ENCODE measurements around the gene NEK6.
A peak's percentile ranks its signal among the peaks of the same experiment; 100 is the strongest.

NEK6 gene

DNA sequence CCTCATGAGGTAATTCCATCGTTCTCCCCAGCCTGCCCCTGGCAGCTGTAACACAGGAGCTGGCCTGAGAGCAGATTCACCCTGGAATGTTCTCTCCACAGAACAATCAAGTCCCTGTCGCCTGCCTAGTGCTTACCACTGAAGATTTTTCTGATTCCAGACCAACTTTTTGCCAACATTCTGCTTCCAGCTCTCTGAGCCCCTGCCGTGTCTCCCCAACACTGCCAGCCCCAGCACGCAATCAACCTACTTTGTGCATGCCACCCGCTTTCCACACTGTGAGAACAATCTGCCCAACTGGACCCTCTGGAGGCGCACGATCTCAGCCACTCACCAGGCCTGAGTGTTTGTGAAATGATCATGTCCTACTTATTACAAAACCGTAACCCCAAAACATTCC is 94.9 kb downstream of the NEK6 start:
- DNase-seq (ENCODE audit: low read depth), result no peak
- TF ChIP-seq, protein P1, sequence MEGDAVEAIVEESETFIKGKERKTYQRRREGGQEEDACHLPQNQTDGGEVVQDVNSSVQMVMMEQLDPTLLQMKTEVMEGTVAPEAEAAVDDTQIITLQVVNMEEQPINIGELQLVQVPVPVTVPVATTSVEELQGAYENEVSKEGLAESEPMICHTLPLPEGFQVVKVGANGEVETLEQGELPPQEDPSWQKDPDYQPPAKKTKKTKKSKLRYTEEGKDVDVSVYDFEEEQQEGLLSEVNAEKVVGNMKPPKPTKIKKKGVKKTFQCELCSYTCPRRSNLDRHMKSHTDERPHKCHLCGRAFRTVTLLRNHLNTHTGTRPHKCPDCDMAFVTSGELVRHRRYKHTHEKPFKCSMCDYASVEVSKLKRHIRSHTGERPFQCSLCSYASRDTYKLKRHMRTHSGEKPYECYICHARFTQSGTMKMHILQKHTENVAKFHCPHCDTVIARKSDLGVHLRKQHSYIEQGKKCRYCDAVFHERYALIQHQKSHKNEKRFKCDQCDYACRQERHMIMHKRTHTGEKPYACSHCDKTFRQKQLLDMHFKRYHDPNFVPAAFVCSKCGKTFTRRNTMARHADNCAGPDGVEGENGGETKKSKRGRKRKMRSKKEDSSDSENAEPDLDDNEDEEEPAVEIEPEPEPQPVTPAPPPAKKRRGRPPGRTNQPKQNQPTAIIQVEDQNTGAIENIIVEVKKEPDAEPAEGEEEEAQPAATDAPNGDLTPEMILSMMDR (IDR thresholded peaks at IDR 0.05; ENCODE audit: insufficient read depth, low read depth, low read length, missing control alignments), result no peak
- no peak overlapping the region for H3K4me3 ChIP-seq (ENCODE audit: low read depth, low read length)

DNA sequence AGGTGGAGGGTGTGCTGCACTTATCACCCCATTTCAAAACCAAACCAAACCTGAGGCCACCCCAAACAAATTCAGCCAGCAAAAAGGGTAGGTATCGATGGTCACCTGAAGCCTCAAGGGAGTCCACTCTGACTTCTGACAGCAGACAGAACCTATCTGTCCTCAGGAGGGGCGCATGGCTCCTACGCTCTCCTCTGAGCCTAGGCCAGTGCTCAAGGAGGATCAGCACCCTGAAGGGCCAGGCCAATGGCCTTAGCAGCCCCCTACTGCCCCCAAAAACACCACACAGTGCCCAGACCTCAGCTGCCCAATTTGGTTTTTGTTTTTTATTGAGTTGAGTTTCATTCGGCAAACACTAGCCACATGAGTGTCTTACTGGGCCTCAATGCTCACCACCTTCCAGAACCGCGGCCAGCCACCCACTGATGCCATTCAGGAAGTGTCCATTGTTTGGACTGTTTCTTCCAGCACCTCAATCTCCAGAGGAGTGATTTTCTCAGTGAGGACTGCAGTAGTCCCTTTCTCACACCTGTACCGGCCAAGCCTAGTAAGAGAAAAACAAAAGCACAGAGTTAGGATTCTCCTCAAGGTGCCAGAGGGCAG is 95.5 kb downstream of the NEK6 start:
- no peak for DNase-seq (ENCODE audit: low read depth)
- TF ChIP-seq, protein P1 (IDR thresholded peaks at IDR 0.05; ENCODE audit: insufficient read depth, low read depth, low read length, missing control alignments), result no peak
- H3K4me3 ChIP-seq (ENCODE audit: low read depth, low read length), result no peak overlapping the region

DNA sequence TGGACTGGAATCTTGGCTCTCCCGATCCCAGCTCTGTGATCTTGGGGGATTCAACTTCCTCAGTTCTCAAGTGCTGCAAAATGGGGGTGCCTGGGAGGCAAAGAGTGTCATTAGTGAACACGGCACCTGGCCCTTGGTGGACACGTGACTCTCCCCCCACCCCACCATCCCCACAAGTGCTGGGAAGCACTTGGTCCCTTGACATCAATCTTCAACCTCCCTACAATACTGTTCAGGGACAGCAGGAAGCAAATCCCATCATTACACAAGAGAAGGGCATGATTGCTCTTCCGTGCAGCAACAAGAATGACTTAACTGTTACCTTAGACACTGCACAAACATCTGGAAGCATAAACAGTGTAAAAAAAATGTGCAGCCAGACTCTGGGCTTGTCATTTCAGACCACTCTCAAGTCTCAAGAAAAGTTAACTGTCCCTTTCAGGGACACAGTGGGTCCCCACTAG is 96.1 kb downstream of the NEK6 start:
- TF ChIP-seq, protein P1 (IDR thresholded peaks at IDR 0.05; ENCODE audit: insufficient read depth, low read depth, low read length, missing control alignments), result no peak

DNA sequence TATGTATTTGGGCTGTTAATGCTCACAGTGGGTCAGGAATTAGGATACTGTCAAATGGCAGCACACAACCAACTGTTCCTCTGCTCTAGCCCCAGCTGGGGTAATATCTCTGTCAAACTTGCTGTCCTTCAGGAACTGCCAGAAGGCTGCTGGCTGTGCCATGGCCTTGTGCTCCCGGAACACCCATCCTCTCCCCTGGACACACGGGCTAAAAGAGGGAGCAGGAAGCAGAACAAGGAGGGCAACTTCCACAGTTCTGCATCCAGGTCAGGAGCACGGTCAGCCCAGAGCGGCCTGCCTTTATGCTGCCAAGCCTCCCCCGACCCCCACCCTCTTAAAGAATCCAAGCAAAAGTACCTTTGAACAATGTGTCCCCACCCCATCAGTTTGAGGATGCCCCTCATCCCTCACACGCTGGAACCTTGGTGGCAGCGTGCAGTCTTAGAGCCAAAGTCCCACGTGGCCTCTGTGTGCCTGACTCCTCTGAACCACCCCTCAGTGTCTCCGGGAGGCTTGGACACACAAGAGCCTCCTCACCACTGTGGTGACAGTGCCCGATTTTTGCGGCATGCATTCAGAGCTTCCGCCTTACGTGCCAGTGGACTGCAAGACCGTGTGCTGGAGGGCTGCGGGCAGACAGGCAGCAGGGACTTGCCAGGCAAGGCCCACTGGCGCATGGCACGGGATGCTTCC is 96.7 kb downstream of the NEK6 start:
- peak; percentile 9 for DNase-seq (ENCODE audit: low read depth)
- TF ChIP-seq, protein P1 (IDR thresholded peaks at IDR 0.05; ENCODE audit: insufficient read depth, low read depth, low read length, missing control alignments), result no peak
- no peak overlapping the region for H3K4me3 ChIP-seq (ENCODE audit: low read depth, low read length)

More for the DNA sequence above, 96.1 kb downstream of the NEK6 start:
- no peak overlapping the region for H3K4me3 ChIP-seq (ENCODE audit: low read depth, low read length)
- DNase-seq (ENCODE audit: low read depth), result no peak

DNA sequence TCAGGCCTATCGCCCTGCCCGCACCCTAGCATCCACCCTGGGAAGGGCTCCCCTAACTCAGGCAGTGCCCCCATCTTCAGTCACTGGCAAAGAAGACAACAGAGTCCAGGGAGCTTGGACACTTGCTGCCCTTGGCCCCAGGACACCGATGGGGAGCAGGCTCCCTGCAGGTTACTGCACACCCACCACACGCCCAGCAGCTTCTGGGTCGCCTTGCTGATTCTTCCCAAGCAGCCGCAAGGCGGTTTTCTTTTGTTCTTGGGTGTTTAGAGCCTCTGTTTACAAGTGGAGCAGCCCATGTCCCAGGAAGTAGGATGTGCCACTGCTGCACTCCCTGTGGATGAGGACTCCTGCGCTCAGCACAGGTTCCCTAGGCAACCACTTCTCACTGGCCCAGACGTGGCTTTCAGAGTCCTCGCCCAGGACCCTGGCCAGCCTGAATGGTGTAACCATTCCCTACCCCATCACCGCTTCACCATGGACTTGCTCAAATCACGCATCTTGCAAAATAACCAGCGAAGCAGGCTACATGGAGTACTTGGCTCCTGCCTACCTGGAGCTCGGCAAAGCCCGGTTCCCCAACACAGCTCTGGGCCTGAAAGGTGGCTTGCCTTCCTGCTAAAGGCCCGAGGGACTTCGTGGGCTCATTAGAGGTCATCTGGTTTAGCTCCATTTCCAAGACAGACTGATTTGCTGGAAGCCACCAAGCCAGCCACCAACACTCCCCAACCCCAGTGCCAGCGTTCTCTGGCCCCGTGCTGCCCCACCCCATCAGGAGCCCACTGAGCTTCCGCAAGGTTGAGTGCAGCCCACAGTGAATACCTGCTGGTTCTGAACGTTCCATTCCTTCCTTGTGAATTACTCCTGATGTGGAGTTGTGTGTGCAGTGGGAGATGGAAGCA is 97.5 kb downstream of the NEK6 start:
- DNase-seq (ENCODE audit: low read depth), result no peak
- TF ChIP-seq, protein P1 (IDR thresholded peaks at IDR 0.05; ENCODE audit: insufficient read depth, low read depth, low read length, missing control alignments), result no peak
- no peak overlapping the region for H3K4me3 ChIP-seq (ENCODE audit: low read depth, low read length)

DNA sequence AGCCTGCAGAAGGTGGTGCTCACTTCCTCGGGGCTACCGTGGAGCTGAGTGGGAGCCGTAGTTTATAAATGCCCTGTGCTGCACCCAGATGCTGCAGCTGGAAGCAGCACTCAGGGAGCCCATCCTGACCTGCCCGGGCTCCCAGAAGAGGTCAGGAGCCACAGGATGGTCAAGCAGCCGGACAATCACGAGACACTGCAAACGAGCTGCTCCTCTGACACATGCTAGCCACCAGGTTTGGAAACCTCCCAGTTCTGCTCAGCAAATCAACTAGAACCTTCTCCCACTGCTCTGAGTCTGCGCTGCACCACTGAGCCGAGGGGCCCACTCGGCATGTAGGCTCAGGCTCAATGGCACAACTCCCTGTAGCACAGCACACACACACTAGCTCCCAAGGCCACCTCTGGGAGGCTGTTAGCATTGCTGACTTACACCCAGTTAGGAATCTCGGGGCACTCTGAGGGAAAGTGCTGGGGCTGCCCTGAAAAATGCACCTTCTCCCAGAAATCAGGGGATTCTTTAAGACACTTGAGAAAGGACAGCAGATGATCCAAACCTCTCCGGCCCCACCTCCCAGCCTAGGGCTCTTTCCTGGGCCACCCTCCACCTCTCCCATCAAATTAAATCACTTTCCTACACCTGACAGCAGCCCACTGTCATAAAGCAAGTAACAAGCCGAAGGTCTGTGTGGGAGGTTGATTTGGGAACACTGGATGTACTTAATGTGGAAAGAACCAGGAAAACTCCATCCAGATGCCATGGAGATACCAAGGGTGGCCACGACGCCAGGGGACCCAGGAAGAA is 98.4 kb downstream of the NEK6 start:
- TF ChIP-seq, protein P1 (IDR thresholded peaks at IDR 0.05; ENCODE audit: insufficient read depth, low read depth, low read length, missing control alignments), result no peak
- H3K4me3 ChIP-seq (ENCODE audit: low read depth, low read length), result no peak overlapping the region
- no peak for DNase-seq (ENCODE audit: low read depth)

Data from GM12865 (cell line).